ENCODE measurements around the gene PPP1R16B. TPM values are rescaled to one million over a fixed set of nuclear protein-coding genes. Genes with fewer than 3 reads are reported as not detected.

Gene PPP1R16B
- total RNA-seq, 4 donors from 2014 or later = 0.87 to 5.6 (median 3.6) TPM

GRCh38 chr20:38881806-38882440 lies 76.4 kb downstream of the PPP1R16B start:
- 94% methylated on average over 4 of the region's 4 CpGs for WGBS
- no peak overlapping the region for H3K27ac ChIP-seq
- H3K36me3 ChIP-seq = no peaks in the 10 kb centered on the region
- H3K4me1 ChIP-seq = no peaks in the 10 kb centered on the region
- peaks cover 54% of the 10 kb centered on the region for H3K27me3 ChIP-seq
- no peaks in the 10 kb centered on the region for H3K9me3 ChIP-seq
- H3K4me3 ChIP-seq = no peak overlapping the region
- TF ChIP-seq POLR2A (IDR thresholded peaks at IDR 0.05) = no peak
- no peak for TF ChIP-seq CTCF (IDR thresholded peaks at IDR 0.05)
- TF ChIP-seq EP300 (IDR thresholded peaks at IDR 0.05) = no peak
- no peak for TF ChIP-seq POLR2AphosphoS5 (IDR thresholded peaks at IDR 0.05)
- DNase-seq (ENCODE audit: low spot score in 2 of 2) = no peak

- TF ChIP-seq CTCF (IDR thresholded peaks at IDR 0.05) (no peak), POLR2A (IDR thresholded peaks at IDR 0.05) (no peak), EP300 (IDR thresholded peaks at IDR 0.05) (no peak), POLR2AphosphoS5 (IDR thresholded peaks at IDR 0.05) (no peak)
- Histone ChIP-seq H3K27ac (no peak overlapping the region), H3K36me3 (no peaks in the 10 kb centered on the region), H3K9me3 (no peaks in the 10 kb centered on the region), H3K4me1 (no peaks in the 10 kb centered on the region), H3K4me3 (no peak overlapping the region), H3K27me3 (peaks cover 54% of the 10 kb centered on the region)
- no peak for DNase-seq (ENCODE audit: low spot score in 2 of 2)
- 80% methylated on average over 2 of the region's 2 CpGs for WGBS
Measured at GRCh38 chr20:38882600-38882999, 77.1 kb downstream of the PPP1R16B start.

- no peaks in the 10 kb centered on the region for H3K36me3 ChIP-seq
- peaks cover 51% of the 10 kb centered on the region for H3K27me3 ChIP-seq
- no peaks in the 10 kb centered on the region for H3K9me3 ChIP-seq
- no peak for TF ChIP-seq CTCF (IDR thresholded peaks at IDR 0.05)
- no peak for TF ChIP-seq POLR2A (IDR thresholded peaks at IDR 0.05)
- no peak for TF ChIP-seq EP300 (IDR thresholded peaks at IDR 0.05)
- no peak for TF ChIP-seq POLR2AphosphoS5 (IDR thresholded peaks at IDR 0.05)
- no peak overlapping the region for H3K4me3 ChIP-seq
- no peak overlapping the region for H3K27ac ChIP-seq
- WGBS = 45% methylated on average over 16 of the region's 20 CpGs
- H3K4me1 ChIP-seq = no peaks in the 10 kb centered on the region
- DNase-seq (ENCODE audit: low spot score in 2 of 2) = no peak
Measured at GRCh38 chr20:38883081-38883980, 77.8 kb downstream of the PPP1R16B start.

- Histone ChIP-seq H3K9me3 (no peaks in the 10 kb centered on the region), H3K4me3 (no peak overlapping the region), H3K36me3 (no peaks in the 10 kb centered on the region), H3K27ac (no peak overlapping the region), H3K27me3 (peaks cover 45% of the 10 kb centered on the region), H3K4me1 (no peaks in the 10 kb centered on the region)
- DNase-seq (ENCODE audit: low spot score in 2 of 2) = no peak
- no peak for TF ChIP-seq CTCF (IDR thresholded peaks at IDR 0.05)
- TF ChIP-seq POLR2A (IDR thresholded peaks at IDR 0.05) = no peak
- TF ChIP-seq POLR2AphosphoS5 (IDR thresholded peaks at IDR 0.05) = no peak
- no peak for TF ChIP-seq EP300 (IDR thresholded peaks at IDR 0.05)
- WGBS = 91% methylated on average over 13 of the region's 13 CpGs
Measured at GRCh38 chr20:38883981-38884733, 78.7 kb downstream of the PPP1R16B start.

Measured in suprapubic skin (tissue), 4 donors.